Stimulated activated CD4-positive, alpha-beta T cell treated with anti-CD3 and anti-CD28 coated beads, Interleukin-15, amount 100 ng/mL, for 48 hours (primary cell): Measurements from ENCODE around the gene SNRNP40.
"Not testable (repeated sequence)": the region's sequence is repeated elsewhere in the genome, so short reads cannot be mapped to it uniquely, and the experiment has no call there.

Experiments
- DNase-seq, 2 donors: peaks; one replicate each; pipeline ENCODE4 v3.0.0-alpha.2; 2020; ENCODE audit warnings: low read depth in 2 of 2

Gene SNRNP40

DNA sequence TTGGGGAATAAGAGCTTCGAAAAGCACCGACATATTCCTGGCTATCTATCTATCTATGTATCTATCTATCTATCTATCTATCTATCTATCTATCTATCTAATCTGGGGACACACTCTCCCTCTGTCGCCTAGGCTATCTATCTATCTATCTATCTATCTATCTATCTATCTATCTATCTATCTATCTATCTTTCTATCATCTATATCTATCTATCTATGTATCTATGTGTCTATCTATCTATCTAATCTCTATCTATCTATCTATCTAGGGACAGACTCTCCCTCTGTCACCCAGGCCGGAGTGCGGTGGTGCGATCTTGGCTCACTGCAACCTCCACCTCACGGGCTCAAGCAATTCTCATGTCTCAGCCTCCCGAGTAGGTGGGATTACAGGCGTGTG is 14.2 kb downstream of the SNRNP40 start:
- DNase-seq: not testable (repeated sequence)

- DNase-seq: no peak
Observed at GRCh38 chr1:31273619-31274018, 23.0 kb downstream of the SNRNP40 start.

DNA sequence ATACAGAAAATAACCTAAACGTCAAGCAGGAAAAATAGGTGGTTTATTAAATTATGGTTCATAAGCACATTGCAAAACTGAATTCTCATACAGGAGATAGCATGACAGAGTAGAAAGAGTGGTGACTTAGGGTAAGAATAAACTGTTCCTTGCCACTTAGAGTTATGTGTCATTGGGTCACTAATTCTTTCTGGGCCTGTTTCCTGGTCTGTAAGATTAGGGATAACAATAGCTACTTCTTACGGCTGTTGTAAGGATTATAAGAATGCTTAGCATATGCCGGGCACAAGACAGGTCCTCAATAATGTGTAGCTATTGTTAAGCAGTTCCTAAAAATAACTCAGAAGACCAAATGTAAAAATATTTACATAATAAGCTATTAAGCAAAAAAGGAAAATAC is 24.2 kb downstream of the SNRNP40 start:
- DNase-seq: no peak

GRCh38 chr1:31266547-31266946 is 30.0 kb downstream of the SNRNP40 start:
- DNase-seq: no peak

DNA sequence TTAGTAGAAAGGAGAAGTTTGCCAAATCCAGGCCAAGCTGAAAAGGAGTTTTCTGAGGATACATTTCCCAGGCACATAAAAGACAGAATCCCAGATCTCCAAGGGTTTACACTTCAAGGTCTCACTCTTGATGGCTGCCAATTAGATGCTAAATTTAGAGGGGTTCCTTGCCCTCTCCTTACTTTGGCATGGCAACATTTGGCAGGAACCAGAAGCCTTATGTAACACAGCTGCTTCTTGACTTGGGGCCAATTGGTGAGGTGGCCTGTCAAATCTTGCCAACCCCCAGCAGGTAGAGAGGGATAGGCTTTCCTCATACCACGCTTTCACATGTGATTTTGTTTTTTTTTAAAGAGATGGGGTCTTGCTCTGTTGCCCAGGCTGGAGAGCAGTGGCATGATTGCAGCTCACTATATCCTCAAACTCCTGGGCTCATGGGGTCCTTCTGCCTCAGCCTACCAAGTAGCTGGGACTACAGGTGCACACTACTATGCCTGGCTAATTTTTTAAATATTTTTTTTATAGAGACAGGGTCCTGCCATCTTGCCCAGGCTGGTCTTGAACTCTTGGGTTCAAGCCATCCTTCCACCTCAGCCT is 31.7 kb downstream of the SNRNP40 start:
- no peak for DNase-seq

- DNase-seq: no peak
Observed at GRCh38 chr1:31263408-31263807, 33.2 kb downstream of the SNRNP40 start.

GRCh38 chr1:31262393-31262792 is 34.2 kb downstream of the SNRNP40 start:
- not testable (repeated sequence) for DNase-seq

DNA sequence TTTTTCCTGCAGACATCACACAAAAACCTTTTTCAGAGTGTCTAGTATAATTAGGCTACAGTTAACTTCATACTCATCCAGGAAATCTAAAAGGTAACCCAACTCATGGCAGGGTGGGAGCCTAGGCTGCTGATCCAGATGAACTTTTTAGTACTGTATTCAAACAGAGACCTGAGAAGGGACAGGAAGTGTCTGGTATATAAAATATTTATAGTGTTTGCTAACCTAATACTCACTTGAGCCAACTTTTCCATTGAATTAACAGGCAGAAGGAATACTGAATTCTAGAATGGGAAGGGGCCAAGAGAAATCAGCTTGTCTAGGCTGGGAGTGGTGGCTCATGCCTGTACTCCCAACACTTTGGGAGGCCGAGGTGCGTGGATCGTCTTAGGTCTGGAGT is 34.7 kb downstream of the SNRNP40 start:
- no peak for DNase-seq

- DNase-seq: no peak
Observed at GRCh38 chr1:31259746-31260145, 36.8 kb downstream of the SNRNP40 start.

- no peak for DNase-seq
Observed at GRCh38 chr1:31258581-31258980, 38.0 kb downstream of the SNRNP40 start.

GRCh38 chr1:31257213-31257612 is 39.4 kb downstream of the SNRNP40 start:
- DNase-seq: no peak

GRCh38 chr1:31249854-31250253 is 46.7 kb downstream of the SNRNP40 start:
- DNase-seq: no peak

GRCh38 chr1:31248276-31248675 is 48.3 kb downstream of the SNRNP40 start:
- DNase-seq: no peak

DNA sequence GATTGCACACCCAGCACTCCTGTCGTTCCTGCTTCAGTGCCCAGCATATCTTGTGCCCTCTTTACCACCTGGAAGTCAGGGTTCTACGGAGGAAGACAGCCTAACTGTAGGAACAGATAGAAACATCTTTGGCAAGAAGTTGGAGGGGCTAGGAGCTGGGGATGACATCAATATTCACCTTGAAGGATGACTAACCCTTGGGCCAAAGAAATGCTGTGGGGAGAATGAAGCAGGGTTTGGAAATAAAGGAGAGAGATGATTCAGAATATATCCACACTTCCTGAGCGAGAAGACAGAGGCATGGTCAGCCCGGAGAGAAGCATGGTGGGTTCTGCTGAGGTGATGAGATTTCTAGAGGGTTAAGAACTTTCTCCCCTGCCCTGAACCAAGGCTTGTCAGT is 52.3 kb downstream of the SNRNP40 start:
- no peak for DNase-seq

DNA sequence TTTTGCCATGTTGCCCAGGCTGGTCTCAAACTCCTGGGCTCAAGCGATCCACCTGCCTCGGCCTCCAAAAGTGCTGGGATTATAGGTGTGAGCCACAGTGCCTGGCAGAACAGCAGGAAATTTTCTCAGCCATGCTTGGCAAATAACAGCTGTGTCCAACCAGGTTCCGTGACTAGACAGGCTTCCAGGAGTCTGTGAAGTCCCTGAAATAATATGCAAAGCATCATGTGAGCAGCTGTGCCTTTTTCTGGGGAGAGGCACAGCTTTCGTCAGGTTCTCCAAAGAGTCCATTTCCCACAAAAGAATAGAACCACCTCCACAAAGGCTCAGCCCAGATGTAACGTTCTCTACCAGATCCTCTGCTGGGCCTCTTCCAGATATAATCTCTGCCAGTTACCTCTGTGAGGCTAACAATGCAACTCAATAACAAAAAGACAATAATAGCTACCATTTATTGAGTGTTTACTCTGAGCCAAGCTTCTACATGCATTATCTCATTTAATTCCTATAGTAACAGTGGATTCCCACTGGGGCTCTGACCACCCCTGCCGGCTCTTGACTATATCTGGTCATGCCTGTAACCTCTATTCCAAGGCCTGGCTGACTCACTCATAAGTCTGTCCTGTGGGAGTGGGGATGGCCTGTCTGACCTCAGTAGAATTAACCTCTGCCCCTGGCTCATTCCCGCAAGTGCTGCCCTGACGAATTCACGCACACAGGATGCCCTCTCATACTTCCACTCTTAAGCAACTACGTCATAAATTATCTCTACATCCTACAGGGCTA is 52.9 kb downstream of the SNRNP40 start:
- no peak for DNase-seq

DNA sequence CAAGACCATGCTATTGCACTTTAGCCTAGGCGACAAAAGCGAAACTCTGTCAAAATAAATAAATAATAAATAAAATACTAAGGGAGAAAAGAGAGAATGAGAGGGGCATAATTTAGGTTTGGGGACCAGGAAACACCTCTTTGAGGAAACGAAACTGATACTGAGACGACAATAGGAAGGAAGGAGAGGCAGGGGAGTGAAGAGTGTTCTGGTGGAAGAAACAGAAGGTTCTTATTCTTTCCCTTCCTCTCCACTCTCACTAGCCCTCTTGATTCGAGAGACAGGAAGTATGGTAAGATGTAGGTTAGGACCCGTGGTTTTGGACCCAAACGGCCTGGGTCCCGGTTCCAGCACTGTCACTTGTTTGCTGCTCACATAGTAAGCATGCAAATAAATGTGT is 55.3 kb downstream of the SNRNP40 start:
- DNase-seq: no peak

DNA sequence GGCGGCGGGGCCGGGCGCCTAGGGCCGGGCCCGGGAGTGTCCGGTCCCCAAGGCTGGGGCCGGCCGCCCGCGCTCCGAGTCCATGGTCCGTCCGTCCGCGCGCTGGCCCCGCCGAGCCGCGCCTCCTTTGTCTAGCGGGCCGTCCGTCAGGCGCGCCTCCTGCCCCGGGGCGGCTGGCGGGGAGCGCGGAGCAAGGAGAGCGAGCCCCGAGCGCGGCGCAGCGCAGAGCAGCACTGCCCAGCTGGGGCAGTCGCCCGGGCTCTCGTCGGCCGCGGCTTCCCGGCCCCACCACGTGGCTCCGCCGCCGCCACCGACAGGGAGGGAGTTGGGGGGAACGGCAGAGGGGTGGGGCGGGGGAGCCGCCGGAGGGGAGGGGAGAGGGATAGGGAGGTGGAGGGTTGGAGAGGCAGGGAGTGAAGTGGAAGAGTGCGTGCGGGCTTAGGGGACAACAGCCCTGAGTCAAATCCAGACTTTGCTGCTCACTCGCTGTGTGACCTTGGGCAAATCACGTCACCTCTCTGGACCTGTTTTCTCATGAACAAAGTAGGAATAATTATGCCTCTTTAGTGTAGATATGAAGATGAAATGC is 56.8 kb downstream of the SNRNP40 start, which contains the start of gene NKAIN1:
Gene NKAIN1, minus strand, starts transcription at position 235 of the 589 bp plus-strand sequence. CDS start 340 bp downstream, outside the sequence.
- no peak for DNase-seq

DNA sequence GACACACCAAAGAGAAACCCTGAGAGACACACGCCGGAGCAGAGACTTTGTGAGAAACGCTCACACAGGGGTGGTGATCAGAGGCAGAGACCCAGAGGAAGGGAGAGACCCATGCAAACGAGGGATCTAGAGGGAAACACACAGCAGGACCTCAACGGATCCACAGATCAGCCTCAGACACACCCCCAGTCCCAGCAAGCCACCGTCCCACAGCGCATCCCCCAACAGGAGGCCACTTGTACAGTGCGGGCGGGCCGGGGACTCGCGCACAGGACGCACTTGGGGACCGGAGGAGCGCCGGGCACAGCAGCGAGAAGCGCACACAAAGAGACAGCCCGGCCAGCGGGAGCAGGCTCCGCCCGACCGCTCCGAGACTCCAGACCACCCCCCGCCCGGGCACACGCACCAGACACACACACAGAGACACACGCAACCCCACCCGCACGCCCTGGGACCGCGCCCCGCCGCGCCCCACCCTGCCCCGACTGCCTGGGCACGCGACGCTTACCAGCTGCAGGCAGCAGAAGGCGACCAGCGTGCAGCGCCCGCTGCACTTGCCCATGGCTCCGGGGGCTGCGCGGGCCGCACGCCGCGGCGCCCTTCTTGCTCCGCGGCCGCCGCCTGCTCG is 57.5 kb downstream of the SNRNP40 start:
- DNase-seq: no peak

- DNase-seq: no peak
Observed at GRCh38 chr1:31238612-31238985, 58.0 kb downstream of the SNRNP40 start.

DNA sequence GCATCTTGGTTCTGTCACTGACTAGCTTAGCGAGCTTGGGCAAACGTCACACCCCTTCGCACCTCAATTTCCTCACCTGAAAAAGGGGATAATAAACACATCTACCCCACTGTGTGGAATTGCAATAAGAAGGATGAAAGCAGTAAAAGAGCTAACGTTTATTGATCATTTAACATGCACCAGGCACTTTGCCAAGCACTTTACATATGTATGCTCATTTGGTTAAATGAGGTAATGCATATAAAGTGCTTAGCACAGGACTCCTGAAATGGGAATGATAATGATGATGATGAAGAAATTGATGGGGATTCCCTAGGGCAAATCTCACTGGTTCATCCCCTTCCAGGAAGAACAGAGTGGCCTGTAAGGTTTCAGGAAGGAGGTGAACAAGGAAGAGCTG is 61.7 kb downstream of the SNRNP40 start:
- no peak for DNase-seq

- DNase-seq: no peak
Observed at GRCh38 chr1:31234123-31234708, 62.4 kb downstream of the SNRNP40 start.

DNA sequence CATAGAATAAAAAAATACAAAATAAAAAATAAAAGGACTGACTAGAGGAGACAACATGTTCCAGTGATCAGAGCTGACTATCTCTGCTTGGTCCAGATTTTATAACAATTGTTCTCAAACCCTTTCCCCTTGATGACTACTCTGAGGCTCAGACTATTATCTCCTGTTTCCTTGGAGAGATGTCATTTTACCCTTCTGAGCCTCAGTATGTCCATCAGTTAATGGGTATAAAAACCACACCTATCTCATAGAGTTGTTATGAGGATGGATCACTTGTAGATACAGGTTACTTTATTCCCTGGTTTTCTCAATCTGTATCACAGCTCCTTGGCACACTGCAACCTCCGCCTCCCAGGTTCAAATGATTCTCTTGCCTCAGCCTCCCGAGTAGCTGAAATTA is 63.9 kb downstream of the SNRNP40 start:
- DNase-seq: no peak
